Measurements from ENCODE around the gene ZNF362.

ZNF362 gene

GRCh38 chr1:33323663-33324477 is 67.6 kb downstream of the ZNF362 start:
- TF ChIP-seq, protein P1, sequence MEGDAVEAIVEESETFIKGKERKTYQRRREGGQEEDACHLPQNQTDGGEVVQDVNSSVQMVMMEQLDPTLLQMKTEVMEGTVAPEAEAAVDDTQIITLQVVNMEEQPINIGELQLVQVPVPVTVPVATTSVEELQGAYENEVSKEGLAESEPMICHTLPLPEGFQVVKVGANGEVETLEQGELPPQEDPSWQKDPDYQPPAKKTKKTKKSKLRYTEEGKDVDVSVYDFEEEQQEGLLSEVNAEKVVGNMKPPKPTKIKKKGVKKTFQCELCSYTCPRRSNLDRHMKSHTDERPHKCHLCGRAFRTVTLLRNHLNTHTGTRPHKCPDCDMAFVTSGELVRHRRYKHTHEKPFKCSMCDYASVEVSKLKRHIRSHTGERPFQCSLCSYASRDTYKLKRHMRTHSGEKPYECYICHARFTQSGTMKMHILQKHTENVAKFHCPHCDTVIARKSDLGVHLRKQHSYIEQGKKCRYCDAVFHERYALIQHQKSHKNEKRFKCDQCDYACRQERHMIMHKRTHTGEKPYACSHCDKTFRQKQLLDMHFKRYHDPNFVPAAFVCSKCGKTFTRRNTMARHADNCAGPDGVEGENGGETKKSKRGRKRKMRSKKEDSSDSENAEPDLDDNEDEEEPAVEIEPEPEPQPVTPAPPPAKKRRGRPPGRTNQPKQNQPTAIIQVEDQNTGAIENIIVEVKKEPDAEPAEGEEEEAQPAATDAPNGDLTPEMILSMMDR (IDR thresholded peaks at IDR 0.05) = no peak

DNA sequence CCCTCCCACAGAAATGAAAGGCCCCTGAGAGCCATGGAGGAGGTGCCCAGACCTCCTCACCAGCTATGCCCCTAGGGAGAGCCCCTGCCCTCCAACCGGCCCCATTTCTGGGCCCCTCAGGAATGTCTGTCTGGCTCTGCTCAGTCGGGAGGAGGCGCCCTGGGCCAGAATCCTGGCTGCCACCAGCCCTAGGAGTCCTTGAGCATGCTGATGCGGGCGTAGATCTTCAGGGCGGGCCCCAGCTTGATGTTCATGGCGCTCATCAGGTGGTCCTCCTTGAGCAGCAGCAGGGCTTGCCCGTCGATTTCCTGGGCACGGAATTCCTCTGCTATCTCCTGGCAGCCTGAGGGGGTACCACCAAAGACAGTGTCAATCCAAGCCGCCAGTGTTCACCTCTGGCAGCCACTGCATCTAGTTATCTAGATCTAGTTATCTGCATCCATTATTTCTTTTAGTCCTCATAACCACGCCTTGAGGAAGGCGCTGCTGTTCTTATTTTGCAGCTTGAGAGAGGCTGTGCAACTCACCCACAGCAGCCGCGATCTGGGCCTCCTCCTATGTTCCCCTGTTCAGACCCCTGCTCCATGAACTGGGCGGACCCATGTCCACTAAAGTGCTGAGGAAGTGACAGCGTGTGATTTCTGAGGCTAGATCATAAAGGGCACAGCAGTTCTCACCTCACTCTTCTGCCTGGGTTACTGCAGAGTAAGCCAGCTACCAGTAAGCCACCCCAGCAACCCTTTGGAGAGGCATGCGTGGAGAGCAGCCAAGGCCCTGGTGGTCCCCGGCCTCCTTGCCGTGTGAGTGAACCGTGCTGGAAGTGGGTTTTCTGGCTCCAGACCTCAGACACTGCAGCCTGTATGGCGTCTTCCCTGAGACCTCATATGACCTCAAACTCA is 68.6 kb downstream of the ZNF362 start:
- TF ChIP-seq, protein P1 (IDR thresholded peaks at IDR 0.05) = no peak

GRCh38 chr1:33326785-33327184 is 70.5 kb downstream of the ZNF362 start:
- TF ChIP-seq, protein P1 (IDR thresholded peaks at IDR 0.05) = no peak

DNA sequence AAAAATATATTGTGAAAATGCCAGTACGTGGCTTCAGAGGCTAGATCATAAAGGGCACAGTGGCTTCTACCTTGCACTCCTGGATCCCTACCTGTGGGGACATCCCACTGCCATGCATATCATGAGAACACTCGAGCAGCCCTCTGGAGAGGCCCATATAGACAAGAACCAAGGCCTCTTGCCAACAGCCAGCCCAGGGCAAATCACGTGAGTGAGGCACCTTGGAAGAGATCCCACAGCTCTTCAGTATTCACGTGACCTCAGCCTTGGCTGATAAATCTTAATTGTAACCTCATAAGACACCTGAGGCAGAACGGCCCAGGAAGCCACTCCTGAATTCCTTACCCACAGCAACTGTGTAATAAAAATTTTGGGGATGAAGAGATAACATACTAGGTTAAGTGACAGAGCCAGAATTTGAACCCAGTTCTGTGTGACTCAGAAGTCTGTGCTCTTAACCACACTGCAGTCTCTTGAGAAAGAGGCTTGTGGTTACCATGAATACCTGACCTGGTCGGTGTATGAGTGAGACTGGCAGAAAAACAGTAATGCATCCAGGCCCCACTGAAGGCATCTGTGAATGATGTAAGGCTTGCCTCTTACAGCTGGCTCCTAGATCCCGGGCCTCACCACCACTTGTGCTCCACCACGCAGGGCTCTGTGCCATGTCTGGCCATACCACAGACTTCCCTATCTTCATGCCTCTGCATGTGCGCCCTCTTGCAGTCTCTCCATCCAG is 71.5 kb downstream of the ZNF362 start:
- TF ChIP-seq, protein P1 (IDR thresholded peaks at IDR 0.05) = no peak

DNA sequence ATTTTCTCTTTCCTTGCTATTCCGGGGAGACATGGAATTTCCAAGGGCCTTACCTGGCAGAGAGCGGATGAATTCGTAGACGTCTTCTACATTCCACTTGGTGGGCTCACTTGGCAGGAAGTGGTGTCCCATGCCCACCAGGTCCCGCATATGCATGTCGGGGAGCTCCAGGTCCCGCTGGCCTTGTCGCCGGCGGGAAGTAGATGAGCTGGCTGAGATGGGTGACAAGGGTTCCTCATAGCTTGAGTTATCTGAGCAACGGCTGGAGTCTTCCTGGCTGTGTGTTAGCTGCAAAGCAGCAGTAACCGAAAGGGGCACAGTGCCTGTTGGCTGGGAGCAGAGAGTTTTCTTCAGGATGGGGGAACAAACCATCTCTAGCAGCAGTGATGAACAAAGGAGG is 72.5 kb downstream of the ZNF362 start:
- TF ChIP-seq, protein P1 (IDR thresholded peaks at IDR 0.05) = no peak

GRCh38 chr1:33329600-33330305 is 73.5 kb downstream of the ZNF362 start:
- TF ChIP-seq, protein P1 (IDR thresholded peaks at IDR 0.05) = no peak
